SK-N-MC (cell line): ENCODE measurements around the gene PRPH2.

Experiments used
- EZH2 ChIP-seq: fragments of 200-600 bp; sonication (generic); IDR thresholded peaks from one replicate; pipeline ENCODE4 v1.6.1; 2017; ENCODE audit warnings: antibody characterized with exemption
- FOXP2 ChIP-seq: optimal IDR thresholded peaks from 2 replicates; pipeline ENCODE3; 2011; ENCODE audit warnings: mild to moderate bottlenecking, moderate library complexity; ENCODE audit not compliant: insufficient read depth; ENCODE audit errors: extremely low read length, control extremely low read depth
- POLR2AphosphoS5 ChIP-seq: IDR thresholded peaks from 2 replicates; pipeline ENCODE4 v1.6.1; 2012; ENCODE audit warnings: mild to moderate bottlenecking, low read depth, low read length, borderline replicate concordance

- TF ChIP-seq EZH2 (no peak), POLR2AphosphoS5 (no peak), FOXP2 (no peak)
These were observed 33.0 kb downstream of the PRPH2 start for GRCh38 chr6:42689371-42689770.
